Left lung (tissue), 10 donors: ENCODE results near the gene BNC2. TPM values are rescaled to one million over a fixed set of nuclear protein-coding genes. Genes with fewer than 3 reads are reported as not detected.

ENCODE experiments used
- ATAC-seq: fragments of 200-7000 bp; cut with Tn5 transposase; one replicate; pipeline ENCODE4 v1.9.1; 2020; ENCODE audit warnings: moderate library complexity
- DNase-seq, 4 donors: peaks; one replicate each; pipeline ENCODE4 v3.0.0-alpha.2; 2013 to 2020
- H3K27ac ChIP-seq, 2 donors: fragments of 200-600 bp; sonication (generic) in 1 of 2; one replicate each; pipeline versions ENCODE4 v1.5.0 to v1.8.0; 2020 to 2021
- H3K27me3 ChIP-seq, 2 donors: fragments of 200-600 bp; sonication (generic) in 1 of 2; one replicate each; pipeline versions ENCODE4 v1.5.0 to v1.8.0; 2020 to 2021
- H3K36me3 ChIP-seq, 2 donors: fragments of 200-600 bp; sonication (generic) in 1 of 2; one replicate each; pipeline versions ENCODE4 v1.5.0 to v1.8.0; 2020 to 2021
- H3K4me1 ChIP-seq, 2 donors: fragments of 200-600 bp; one replicate each; pipeline ENCODE4 v1.8.0; 2021
- H3K4me3 ChIP-seq, 2 donors: fragments of 200-600 bp; sonication (generic) in 1 of 2; one replicate each; pipeline versions ENCODE4 v1.5.0 to v1.8.0; 2020 to 2021; ENCODE audit warnings: mild to moderate bottlenecking in 1 of 2
- H3K9me3 ChIP-seq, 2 donors: fragments of 200-600 bp; sonication (generic) in 1 of 2; one replicate each; pipeline versions ENCODE4 v1.5.0 to v1.8.0; 2020 to 2021
- CTCF ChIP-seq, 2 donors: fragments of 200-600 bp; sonication (generic) in 1 of 2; IDR thresholded peaks; one replicate each; pipeline versions ENCODE4 v1.5.0 to v1.8.0; 2021; ENCODE audit warnings: antibody characterized with exemption in 2 of 2
- intact Hi-C, 2 donors: fragments of 100-400 bp; cut with DNase I; formaldehyde crosslinking; loops; one replicate each; pipeline versions ENCODE4 v1.11.2 to v1.14.2; 2022
- polyA plus RNA-seq, 6 donors: library from polyadenylated mRNA; unstranded; fragments of 120-200 nt; gene quantifications; one replicate each; pipeline ENCODE4 v1.2.1, GENCODE V29; 2013; ENCODE audit not compliant: insufficient read length in 6 of 6
- total RNA-seq, 2 donors: library from RNA; stranded (reverse); fragmentation: NEBNext Ultra II Directional; extraction: Animal tissue kit (Norgen Biotek cat#: 25700); gene quantifications; one replicate each; pipeline ENCODE4 v1.2.1, GENCODE V29; 2021
- donor health status: DM: no; HTN: yes; CAD: no.
- donor health status: DM: no; HTN: no; CAD: no.

The BNC2 gene
- total and polyA plus RNA-seq, 8 donors: 9.6 to 19.3 (median 12.9) TPM

- no peak for DNase-seq
- H3K4me1 ChIP-seq: no peaks in the 10 kb centered on the region
- no peak for TF ChIP-seq CTCF (IDR thresholded peaks at IDR 0.05)
- H3K27ac ChIP-seq: no peak overlapping the region
- no peaks in the 10 kb centered on the region for H3K36me3 ChIP-seq
- no peaks in the 10 kb centered on the region for H3K27me3 ChIP-seq
- intact Hi-C loops: no loop called here
- no peak overlapping the region for H3K4me3 ChIP-seq
- peaks cover 0 to 9% of the 10 kb centered on the region in 2 donors for H3K9me3 ChIP-seq
- no peak for ATAC-seq
These were observed 471.8 kb downstream of the BNC2 start for GRCh38 chr9:16398691-16399090.

GRCh38 chr9:16396389-16396788 is 474.1 kb downstream of the BNC2 start:
- Histone ChIP-seq H3K4me1 (no peaks in the 10 kb centered on the region), H3K4me3 (no peak overlapping the region), H3K9me3 (peaks cover 0 to 9% of the 10 kb centered on the region in 2 donors), H3K36me3 (no peaks in the 10 kb centered on the region), H3K27me3 (no peaks in the 10 kb centered on the region), H3K27ac (no peak overlapping the region)
- DNase-seq (no peak), ATAC-seq (no peak)
- TF ChIP-seq CTCF (IDR thresholded peaks at IDR 0.05): no peak
- intact Hi-C loops: no loop called here

GRCh38 chr9:16391369-16391768 is 479.1 kb downstream of the BNC2 start:
- intact Hi-C loops: no loop called here
- no peak overlapping the region for H3K27ac ChIP-seq
- no peak for TF ChIP-seq CTCF (IDR thresholded peaks at IDR 0.05)
- ATAC-seq (no peak), DNase-seq (no peak)
- no peaks in the 10 kb centered on the region for H3K27me3 ChIP-seq
- H3K36me3 ChIP-seq: no peaks in the 10 kb centered on the region
- no peak overlapping the region for H3K4me3 ChIP-seq
- peaks cover 0 to 9% of the 10 kb centered on the region in 2 donors for H3K9me3 ChIP-seq
- H3K4me1 ChIP-seq: no peaks in the 10 kb centered on the region

- ATAC-seq (no peak), DNase-seq (no peak)
- TF ChIP-seq CTCF (IDR thresholded peaks at IDR 0.05): no peak
- Histone ChIP-seq H3K4me1 (no peaks in the 10 kb centered on the region), H3K27ac (no peak overlapping the region), H3K9me3 (peaks cover 0 to 5% of the 10 kb centered on the region in 2 donors), H3K27me3 (no peaks in the 10 kb centered on the region), H3K4me3 (no peak overlapping the region), H3K36me3 (no peaks in the 10 kb centered on the region)
- intact Hi-C loops: no loop called here
These were observed 483.1 kb downstream of the BNC2 start for GRCh38 chr9:16387382-16387781.

- DNase-seq: no peak
- intact Hi-C loops: no loop called here
These were observed 483.7 kb downstream of the BNC2 start for GRCh38 chr9:16386827-16387077.

More at GRCh38 chr9:16386827-16387077, 483.7 kb downstream of the BNC2 start:
- Histone ChIP-seq H3K4me1 (no peaks in the 10 kb centered on the region), H3K36me3 (no peaks in the 10 kb centered on the region), H3K4me3 (no peak overlapping the region), H3K9me3 (peaks cover 0 to 5% of the 10 kb centered on the region in 2 donors), H3K27ac (no peak overlapping the region), H3K27me3 (no peaks in the 10 kb centered on the region)
- no peak for ATAC-seq
- no peak for TF ChIP-seq CTCF (IDR thresholded peaks at IDR 0.05)
